HCT116 (cell line): ENCODE measurements around the gene SUGCT. TPM values are rescaled to one million over a fixed set of nuclear protein-coding genes. Genes with fewer than 3 reads are reported as not detected.

Experiments used
- CBX3 ChIP-seq: IDR thresholded peaks from 2 replicates; pipeline ENCODE4 v1.6.1; 2012; ENCODE audit warnings: low read depth
- ELF1 ChIP-seq: IDR thresholded peaks from 2 replicates; pipeline ENCODE4 v1.6.1; 2012; ENCODE audit warnings: low read depth, borderline replicate concordance
- EZH2phosphoT487 ChIP-seq: fragments of 200-600 bp; IDR thresholded peaks from 2 replicates; pipeline ENCODE4 v1.6.1; 2018; ENCODE audit warnings: antibody characterized with exemption, borderline replicate concordance
- FOSL1 ChIP-seq: IDR thresholded peaks from 2 replicates; pipeline ENCODE4 v1.6.1; 2012; ENCODE audit warnings: low read depth
- SIN3A ChIP-seq: IDR thresholded peaks from 2 replicates; pipeline ENCODE4 v1.6.1; 2012; ENCODE audit warnings: low read depth
- SRF ChIP-seq: IDR thresholded peaks from 2 replicates; pipeline ENCODE4 v1.6.1; 2012; ENCODE audit warnings: low read depth
- YY1 ChIP-seq: IDR thresholded peaks from 2 replicates; pipeline ENCODE4 v1.6.1; 2011; ENCODE audit warnings: low read length, low read depth, moderate library complexity, mild to moderate bottlenecking; ENCODE audit not compliant: insufficient replicate concordance; ENCODE audit errors: extremely low read depth
- ZFX ChIP-seq: fragments of 450-650 bp; IDR thresholded peaks from 2 replicates; pipeline ENCODE4 v1.6.1; 2017
- ZNF274 ChIP-seq: fragments of 200-500 bp; sonication (Bioruptor generic); IDR thresholded peaks from 2 replicates; pipeline ENCODE4 v1.6.1; 2014; ENCODE audit warnings: mild to moderate bottlenecking, low read depth, low read length, inconsistent platforms
- total RNA-seq: library from RNA; stranded (reverse); gene quantifications from one replicate; pipeline ENCODE4 v1.2.1, GENCODE V29; 2021; ENCODE audit not compliant: unreplicated experiment
- TF ChIP-seq, protein P1 (sequence below): IDR thresholded peaks from 2 replicates; pipeline ENCODE4 v1.6.1; 2012; ENCODE audit warnings: low read depth
- TF ChIP-seq, protein P2 (sequence below): IDR thresholded peaks from 2 replicates; pipeline ENCODE4 v1.6.1; 2012
- TF ChIP-seq, protein P3 (sequence below): IDR thresholded peaks from 2 replicates; pipeline ENCODE4 v1.6.1; 2011; ENCODE audit warnings: mild to moderate bottlenecking, low read length, moderate library complexity; ENCODE audit not compliant: insufficient replicate concordance; ENCODE audit errors: extremely low read depth

Gene SUGCT
- total RNA-seq, 1 experiment from 2014 or later, result 4.4 TPM

DNA sequence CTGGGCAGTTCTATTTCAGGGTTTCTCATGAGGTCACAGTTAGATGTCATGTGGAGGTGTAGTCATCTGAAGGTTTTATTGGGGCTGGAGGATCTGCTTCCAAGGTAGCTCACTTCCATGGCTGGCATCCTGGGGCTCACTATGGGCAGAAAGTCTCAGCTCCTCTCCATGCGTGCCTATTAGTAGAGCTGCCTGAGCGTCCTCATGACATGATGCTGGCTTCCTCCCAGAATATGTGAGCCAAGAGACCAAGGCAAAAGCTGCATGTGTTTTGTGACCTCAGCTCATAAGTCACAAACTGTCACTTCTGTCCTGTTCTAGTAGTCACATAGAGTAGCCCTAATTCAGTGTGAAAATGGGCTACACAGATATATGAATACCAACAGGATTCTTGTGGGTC, 524.4 kb downstream of the SUGCT start (continued):
- TF ChIP-seq, protein P1, sequence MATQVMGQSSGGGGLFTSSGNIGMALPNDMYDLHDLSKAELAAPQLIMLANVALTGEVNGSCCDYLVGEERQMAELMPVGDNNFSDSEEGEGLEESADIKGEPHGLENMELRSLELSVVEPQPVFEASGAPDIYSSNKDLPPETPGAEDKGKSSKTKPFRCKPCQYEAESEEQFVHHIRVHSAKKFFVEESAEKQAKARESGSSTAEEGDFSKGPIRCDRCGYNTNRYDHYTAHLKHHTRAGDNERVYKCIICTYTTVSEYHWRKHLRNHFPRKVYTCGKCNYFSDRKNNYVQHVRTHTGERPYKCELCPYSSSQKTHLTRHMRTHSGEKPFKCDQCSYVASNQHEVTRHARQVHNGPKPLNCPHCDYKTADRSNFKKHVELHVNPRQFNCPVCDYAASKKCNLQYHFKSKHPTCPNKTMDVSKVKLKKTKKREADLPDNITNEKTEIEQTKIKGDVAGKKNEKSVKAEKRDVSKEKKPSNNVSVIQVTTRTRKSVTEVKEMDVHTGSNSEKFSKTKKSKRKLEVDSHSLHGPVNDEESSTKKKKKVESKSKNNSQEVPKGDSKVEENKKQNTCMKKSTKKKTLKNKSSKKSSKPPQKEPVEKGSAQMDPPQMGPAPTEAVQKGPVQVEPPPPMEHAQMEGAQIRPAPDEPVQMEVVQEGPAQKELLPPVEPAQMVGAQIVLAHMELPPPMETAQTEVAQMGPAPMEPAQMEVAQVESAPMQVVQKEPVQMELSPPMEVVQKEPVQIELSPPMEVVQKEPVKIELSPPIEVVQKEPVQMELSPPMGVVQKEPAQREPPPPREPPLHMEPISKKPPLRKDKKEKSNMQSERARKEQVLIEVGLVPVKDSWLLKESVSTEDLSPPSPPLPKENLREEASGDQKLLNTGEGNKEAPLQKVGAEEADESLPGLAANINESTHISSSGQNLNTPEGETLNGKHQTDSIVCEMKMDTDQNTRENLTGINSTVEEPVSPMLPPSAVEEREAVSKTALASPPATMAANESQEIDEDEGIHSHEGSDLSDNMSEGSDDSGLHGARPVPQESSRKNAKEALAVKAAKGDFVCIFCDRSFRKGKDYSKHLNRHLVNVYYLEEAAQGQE, result no peak
- no peak for TF ChIP-seq FOSL1
- TF ChIP-seq, protein P2, sequence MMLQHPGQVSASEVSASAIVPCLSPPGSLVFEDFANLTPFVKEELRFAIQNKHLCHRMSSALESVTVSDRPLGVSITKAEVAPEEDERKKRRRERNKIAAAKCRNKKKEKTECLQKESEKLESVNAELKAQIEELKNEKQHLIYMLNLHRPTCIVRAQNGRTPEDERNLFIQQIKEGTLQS, result no peak
- no peak for TF ChIP-seq ZNF274
- TF ChIP-seq SRF, result no peak
- TF ChIP-seq EZH2phosphoT487, result no peak
- TF ChIP-seq, protein P3, sequence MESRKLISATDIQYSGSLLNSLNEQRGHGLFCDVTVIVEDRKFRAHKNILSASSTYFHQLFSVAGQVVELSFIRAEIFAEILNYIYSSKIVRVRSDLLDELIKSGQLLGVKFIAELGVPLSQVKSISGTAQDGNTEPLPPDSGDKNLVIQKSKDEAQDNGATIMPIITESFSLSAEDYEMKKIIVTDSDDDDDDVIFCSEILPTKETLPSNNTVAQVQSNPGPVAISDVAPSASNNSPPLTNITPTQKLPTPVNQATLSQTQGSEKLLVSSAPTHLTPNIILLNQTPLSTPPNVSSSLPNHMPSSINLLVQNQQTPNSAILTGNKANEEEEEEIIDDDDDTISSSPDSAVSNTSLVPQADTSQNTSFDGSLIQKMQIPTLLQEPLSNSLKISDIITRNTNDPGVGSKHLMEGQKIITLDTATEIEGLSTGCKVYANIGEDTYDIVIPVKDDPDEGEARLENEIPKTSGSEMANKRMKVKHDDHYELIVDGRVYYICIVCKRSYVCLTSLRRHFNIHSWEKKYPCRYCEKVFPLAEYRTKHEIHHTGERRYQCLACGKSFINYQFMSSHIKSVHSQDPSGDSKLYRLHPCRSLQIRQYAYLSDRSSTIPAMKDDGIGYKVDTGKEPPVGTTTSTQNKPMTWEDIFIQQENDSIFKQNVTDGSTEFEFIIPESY, result no peak
- no peak for TF ChIP-seq CBX3
- TF ChIP-seq ZFX, result no peak
- TF ChIP-seq YY1, result no peak
- no peak for TF ChIP-seq ELF1
- no peak for TF ChIP-seq SIN3A
